Testis (tissue), 3 donors: ENCODE data around the gene DSE. TPM values are rescaled to one million over a fixed set of nuclear protein-coding genes. Genes with fewer than 3 reads are reported as not detected.
"Not testable (repeated sequence)": the region's sequence is repeated elsewhere in the genome, so short reads cannot be mapped to it uniquely, and the experiment has no call there.

Source experiments
- DNase-seq: peaks from one replicate; pipeline ENCODE4 v3.0.0-alpha.2; 2019
- H3K27ac ChIP-seq, 2 donors: fragments of 200-600 bp; sonication (generic); one replicate each; pipeline ENCODE4 v1.5.1; 2019
- H3K27me3 ChIP-seq: fragments of 200-600 bp; sonication (generic); one replicate; pipeline ENCODE4 v1.5.1; 2019
- H3K36me3 ChIP-seq: fragments of 200-600 bp; sonication (generic); one replicate; pipeline ENCODE4 v1.5.1; 2017; ENCODE audit warnings: low read depth; ENCODE audit errors: missing control alignments
- H3K4me1 ChIP-seq: fragments of 200-600 bp; sonication (generic); one replicate; pipeline ENCODE4 v1.5.1; 2019
- H3K4me3 ChIP-seq, 2 donors: fragments of 200-600 bp; sonication (generic); one replicate each; pipeline ENCODE4 v1.5.1; 2017 to 2019
- H3K9me3 ChIP-seq: fragments of 200-600 bp; sonication (generic); one replicate; pipeline ENCODE4 v1.5.1; 2017
- POLR2A ChIP-seq: fragments of 450-650 bp; IDR thresholded peaks from one replicate; pipeline ENCODE4 v1.6.1; 2017; ENCODE audit warnings: antibody characterized with exemption, mild to moderate bottlenecking, moderate library complexity
- WGBS, 2 donors: methylation state at CpG; one replicate each; pipeline ENCODE4 v1.1.5; 2018; 5-methylcytosine and 5-hydroxymethylcytosine counted together
- intact Hi-C: fragments of 100-400 bp; cut with DNase I; formaldehyde crosslinking; loops from one replicate; pipeline ENCODE4 v1.15.1; 2023; ENCODE audit warnings: low total_unique reads
- polyA plus RNA-seq: library from polyadenylated mRNA; stranded (reverse); fragments of 350-450 nt; fragmentation: Illumina TruSeq; extraction: RNeasy Lipid Tissue Mini Kit (QIAGEN cat#74804); gene quantifications from one replicate; pipeline ENCODE4 v1.2.3, GENCODE V29; 2014; ENCODE audit warnings: low read depth, low replicate concordance; ENCODE audit not compliant: insufficient read depth
- total RNA-seq, 2 donors: library from RNA; depleted of rRNA; stranded (reverse); fragments of >200 nt; gene quantifications; one replicate each; pipeline ENCODE4 v1.2.3, GENCODE V29; 2016
- TF ChIP-seq, protein P1 (sequence below), 3 experiments: fragments of 450-650 bp in 2 of 3; fragments of 200-600 bp in 1 of 3; sonication (generic) in 1 of 3; IDR thresholded peaks; one replicate each; pipeline ENCODE4 v1.5.1; 2016 to 2019; ENCODE audit warnings: antibody characterized with exemption in 3 of 3, mild to moderate bottlenecking in 2 of 3, moderate library complexity in 1 of 3

Gene DSE
- total and polyA plus RNA-seq, 3 donors from 2014 or later, result 31.5 to 49.3 (median 35.1) TPM

DNA sequence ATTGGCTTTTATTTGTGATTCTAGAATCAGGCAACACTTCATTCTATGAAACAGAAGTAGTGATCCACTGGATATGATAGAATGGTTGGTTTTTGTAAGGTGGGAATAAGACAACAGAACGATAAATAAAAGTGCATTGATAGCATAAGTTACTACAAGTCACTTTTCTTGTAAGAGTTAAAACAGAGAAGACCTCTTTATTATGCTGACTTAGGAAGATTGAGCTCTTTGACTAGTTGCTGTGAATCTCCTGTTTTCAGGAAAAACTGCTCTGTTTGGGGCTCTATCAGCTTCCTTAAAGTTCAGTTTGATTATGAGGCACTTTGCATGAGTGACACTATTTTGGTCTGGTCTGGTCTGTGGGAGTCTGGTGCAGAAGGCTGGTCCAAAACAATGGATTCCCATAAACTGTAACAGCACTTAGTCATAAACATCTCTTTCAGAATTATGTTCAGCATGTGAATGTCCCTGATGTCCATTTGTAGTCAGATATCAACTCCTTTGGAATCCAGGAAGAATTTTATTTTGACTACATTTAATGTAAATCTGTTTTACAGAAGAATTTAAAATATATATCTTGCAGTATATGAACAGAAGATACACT lies 35.0 kb upstream of the DSE start:
- no peaks in the 10 kb centered on the region for H3K27me3 ChIP-seq
- H3K36me3 ChIP-seq, result no peaks in the 10 kb centered on the region
- no peak for DNase-seq
- intact Hi-C loops, result no loop called here
- H3K4me1 ChIP-seq, result no peaks in the 10 kb centered on the region
- 90 to 93% methylated on average over 1 of the region's 1 CpG for WGBS, 2 donors
- TF ChIP-seq POLR2A, result no peak
- TF ChIP-seq, protein P1, sequence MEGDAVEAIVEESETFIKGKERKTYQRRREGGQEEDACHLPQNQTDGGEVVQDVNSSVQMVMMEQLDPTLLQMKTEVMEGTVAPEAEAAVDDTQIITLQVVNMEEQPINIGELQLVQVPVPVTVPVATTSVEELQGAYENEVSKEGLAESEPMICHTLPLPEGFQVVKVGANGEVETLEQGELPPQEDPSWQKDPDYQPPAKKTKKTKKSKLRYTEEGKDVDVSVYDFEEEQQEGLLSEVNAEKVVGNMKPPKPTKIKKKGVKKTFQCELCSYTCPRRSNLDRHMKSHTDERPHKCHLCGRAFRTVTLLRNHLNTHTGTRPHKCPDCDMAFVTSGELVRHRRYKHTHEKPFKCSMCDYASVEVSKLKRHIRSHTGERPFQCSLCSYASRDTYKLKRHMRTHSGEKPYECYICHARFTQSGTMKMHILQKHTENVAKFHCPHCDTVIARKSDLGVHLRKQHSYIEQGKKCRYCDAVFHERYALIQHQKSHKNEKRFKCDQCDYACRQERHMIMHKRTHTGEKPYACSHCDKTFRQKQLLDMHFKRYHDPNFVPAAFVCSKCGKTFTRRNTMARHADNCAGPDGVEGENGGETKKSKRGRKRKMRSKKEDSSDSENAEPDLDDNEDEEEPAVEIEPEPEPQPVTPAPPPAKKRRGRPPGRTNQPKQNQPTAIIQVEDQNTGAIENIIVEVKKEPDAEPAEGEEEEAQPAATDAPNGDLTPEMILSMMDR (IDR thresholded peaks at IDR 0.05), result no peak
- no peak overlapping the region for H3K27ac ChIP-seq
- H3K4me3 ChIP-seq, result no peak overlapping the region
- H3K9me3 ChIP-seq, result no peaks in the 10 kb centered on the region

DNA sequence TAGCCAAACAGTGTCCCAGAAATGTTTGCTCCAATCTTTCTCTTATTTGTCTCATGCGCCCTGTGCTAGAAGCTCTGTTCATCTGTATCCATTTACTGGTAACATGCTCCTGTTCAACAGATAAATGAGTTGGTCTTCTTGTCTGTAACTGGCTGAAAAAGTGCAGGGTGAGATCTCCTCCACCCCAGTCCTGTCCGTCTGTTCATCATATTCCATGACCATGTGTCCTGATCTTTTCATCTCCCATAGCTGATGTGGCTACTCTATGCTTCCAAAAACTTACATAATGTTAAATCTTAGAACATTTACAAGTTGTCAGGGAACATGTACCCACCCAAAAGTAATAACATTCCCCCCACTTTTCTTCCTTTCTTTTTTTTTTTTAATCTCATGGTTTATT lies 31.8 kb upstream of the DSE start:
- H3K27me3 ChIP-seq, result no peaks in the 10 kb centered on the region
- H3K4me3 ChIP-seq, result no peak overlapping the region
- no peaks in the 10 kb centered on the region for H3K36me3 ChIP-seq
- no peaks in the 10 kb centered on the region for H3K4me1 ChIP-seq
- peak overlapping the region in 1 of 2 donors; percentile 60 for H3K27ac ChIP-seq
- no peaks in the 10 kb centered on the region for H3K9me3 ChIP-seq
- 31 to 39% methylated on average over 2 of the region's 2 CpGs for WGBS, 2 donors
- no peak for DNase-seq
- intact Hi-C loops, result no loop called here
- TF ChIP-seq POLR2A, result no peak
- TF ChIP-seq, protein P1 (IDR thresholded peaks at IDR 0.05), result no peak

DNA sequence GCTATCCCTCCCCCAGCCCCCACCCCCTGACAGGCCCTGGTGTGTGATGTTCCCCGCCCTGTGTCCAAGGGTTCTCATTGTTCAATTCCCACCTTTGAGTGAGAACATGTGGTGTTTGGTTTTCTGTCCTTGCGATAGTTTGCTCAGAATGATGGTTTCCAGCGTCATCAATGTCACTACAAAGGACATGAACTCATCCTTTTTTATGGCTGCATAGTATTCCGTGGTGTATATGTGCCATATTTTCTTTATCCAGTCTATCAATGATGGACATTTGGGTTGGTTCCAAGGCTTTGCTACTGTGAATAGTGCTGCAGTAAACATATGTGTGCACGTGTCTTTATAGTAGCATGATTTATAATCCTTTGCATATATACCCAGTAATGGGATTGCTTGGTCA lies 30.1 kb upstream of the DSE start:
- DNase-seq, intact Hi-C loops, H3K27ac ChIP-seq, H3K9me3 ChIP-seq, H3K36me3 ChIP-seq, H3K27me3 ChIP-seq, H3K4me3 ChIP-seq, H3K4me1 ChIP-seq: not testable (repeated sequence)
- WGBS, 2 donors, result 96 to 97% methylated on average over 5 of the region's 5 CpGs

DNA sequence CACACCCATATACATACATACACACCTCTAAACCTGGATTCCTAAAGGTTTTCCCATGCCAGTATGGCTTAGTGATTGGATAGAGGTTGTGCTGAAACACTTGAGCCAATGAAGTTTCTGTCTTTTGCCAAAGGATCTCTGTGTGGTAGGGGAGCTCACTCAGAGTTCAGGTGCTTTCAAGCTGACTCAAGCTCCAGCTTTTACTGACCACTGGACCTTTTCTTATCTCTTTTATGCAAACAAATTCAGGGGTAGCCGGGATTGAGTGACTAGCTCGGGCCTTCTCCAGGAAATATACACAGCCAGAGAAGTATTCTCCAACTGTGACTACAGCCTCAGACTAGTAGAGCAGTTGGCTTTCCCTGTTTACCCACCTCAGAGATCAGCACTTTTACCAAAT lies 21.5 kb upstream of the DSE start:
- TF ChIP-seq POLR2A, result no peak
- TF ChIP-seq, protein P1 (IDR thresholded peaks at IDR 0.05), result no peak
- Histone ChIP-seq H3K27me3 (no peaks in the 10 kb centered on the region), H3K4me3 (no peak overlapping the region), H3K27ac (no peak overlapping the region), H3K9me3 (no peaks in the 10 kb centered on the region), H3K36me3 (no peaks in the 10 kb centered on the region), H3K4me1 (no peaks in the 10 kb centered on the region)
- intact Hi-C loops, result no loop called here
- WGBS, 2 donors, result 59 to 89% methylated on average over 2 of the region's 2 CpGs
- DNase-seq, result no peak

DNA sequence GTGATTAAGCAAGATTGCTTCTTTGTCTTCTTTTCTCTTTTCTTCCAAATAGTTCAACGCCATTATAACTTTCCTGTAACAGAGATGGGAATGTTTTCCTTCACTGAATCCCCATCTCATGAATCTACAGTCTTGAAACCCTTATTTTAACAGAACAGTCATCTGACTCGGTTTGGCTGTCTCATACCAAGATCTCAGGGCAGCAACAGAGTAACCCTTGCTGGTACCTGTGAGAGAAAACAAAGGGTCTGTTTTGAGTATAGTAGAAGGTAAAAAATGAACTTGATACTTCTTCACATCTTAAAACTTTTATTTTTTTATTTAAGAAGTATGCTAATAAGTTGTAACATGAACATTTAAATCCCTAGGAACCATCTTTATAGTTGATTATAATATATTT lies 19.6 kb upstream of the DSE start:
- H3K27ac ChIP-seq, result no peak overlapping the region
- intact Hi-C loops, result no loop called here
- WGBS, 2 donors, result 54 to 63% methylated on average over 2 of the region's 2 CpGs

More for the DNA sequence above, 19.6 kb upstream of the DSE start:
- Histone ChIP-seq H3K9me3 (no peaks in the 10 kb centered on the region), H3K4me3 (no peak overlapping the region), H3K36me3 (no peaks in the 10 kb centered on the region), H3K4me1 (no peaks in the 10 kb centered on the region), H3K27me3 (no peaks in the 10 kb centered on the region)
- TF ChIP-seq, protein P1 (IDR thresholded peaks at IDR 0.05), result no peak
- no peak for TF ChIP-seq POLR2A
- no peak for DNase-seq
